ENCODE measurements around the gene DTX1.

The DTX1 gene

GRCh38 chr12:113056381-113056630, 224 bp upstream of the DTX1 start:
- no peak for DNase-seq

DNA sequence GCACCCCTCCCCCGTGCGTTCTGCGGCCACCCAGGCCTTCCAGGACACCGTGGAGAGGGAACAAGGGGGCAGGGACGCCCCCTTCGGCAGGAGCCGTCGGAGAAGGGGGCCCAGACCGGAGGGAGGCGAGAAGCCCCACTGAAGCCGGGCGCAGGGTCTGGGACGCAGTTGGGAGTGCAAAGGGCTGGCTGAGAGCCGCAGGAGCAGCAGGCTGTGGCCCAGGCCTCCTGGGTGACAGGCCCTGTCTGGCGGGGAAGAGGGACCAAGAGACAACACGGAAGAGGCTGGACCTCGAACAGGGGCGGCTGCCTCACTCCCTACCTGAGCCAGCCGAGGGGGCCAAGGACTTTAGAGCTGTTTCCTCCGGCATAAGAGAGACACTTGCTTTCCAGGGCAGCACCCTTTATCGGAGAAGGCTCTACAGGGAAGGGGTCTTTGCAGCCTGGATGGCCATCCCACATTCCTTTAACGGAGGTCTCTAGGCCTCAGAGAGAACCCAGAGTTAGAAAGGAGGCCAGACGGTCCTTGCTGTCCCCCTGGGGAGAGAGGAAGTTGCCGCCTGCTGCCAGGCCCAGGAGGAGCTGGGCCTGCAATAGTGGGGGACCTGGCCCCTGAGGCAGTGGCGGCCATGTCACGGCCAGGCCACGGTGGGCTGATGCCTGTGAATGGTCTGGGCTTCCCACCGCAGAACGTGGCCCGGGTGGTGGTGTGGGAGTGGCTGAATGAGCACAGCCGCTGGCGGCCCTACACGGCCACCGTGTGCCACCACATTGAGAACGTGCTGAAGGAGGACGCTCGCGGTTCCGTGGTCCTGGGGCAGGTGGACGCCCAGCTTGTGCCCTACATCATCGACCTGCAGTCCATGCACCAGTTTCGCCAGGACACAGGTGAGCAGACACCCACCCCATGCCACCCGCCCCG, 1.3 kb downstream of the DTX1 start:
- DNase-seq, result no peak

DNA sequence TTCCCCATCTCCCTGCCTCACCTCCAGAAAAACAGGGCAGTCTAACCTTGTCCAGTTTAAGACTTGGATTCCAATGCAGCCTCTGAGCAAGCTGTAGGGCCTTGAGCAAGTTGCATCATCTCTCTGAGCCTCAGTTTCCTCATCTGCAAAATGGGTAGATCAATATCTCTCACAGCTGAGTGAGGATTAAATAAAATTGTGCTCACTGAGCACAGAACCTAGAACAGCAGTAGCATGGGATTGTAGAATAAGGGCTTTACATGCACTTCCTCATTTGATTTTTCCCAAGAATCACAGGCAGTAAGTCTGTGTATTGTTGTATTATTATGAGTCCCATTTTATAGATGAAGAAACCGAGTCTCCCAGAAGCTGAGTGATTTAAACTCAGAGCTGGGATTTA, 2.0 kb downstream of the DTX1 start:
- DNase-seq, result no peak

GRCh38 chr12:113059071-113059595, 2.6 kb downstream of the DTX1 start:
- DNase-seq, result no peak

GRCh38 chr12:113060336-113060960, 3.9 kb downstream of the DTX1 start:
- no peak for DNase-seq

GRCh38 chr12:113061061-113061694, 4.6 kb downstream of the DTX1 start:
- DNase-seq, result no peak

DNA sequence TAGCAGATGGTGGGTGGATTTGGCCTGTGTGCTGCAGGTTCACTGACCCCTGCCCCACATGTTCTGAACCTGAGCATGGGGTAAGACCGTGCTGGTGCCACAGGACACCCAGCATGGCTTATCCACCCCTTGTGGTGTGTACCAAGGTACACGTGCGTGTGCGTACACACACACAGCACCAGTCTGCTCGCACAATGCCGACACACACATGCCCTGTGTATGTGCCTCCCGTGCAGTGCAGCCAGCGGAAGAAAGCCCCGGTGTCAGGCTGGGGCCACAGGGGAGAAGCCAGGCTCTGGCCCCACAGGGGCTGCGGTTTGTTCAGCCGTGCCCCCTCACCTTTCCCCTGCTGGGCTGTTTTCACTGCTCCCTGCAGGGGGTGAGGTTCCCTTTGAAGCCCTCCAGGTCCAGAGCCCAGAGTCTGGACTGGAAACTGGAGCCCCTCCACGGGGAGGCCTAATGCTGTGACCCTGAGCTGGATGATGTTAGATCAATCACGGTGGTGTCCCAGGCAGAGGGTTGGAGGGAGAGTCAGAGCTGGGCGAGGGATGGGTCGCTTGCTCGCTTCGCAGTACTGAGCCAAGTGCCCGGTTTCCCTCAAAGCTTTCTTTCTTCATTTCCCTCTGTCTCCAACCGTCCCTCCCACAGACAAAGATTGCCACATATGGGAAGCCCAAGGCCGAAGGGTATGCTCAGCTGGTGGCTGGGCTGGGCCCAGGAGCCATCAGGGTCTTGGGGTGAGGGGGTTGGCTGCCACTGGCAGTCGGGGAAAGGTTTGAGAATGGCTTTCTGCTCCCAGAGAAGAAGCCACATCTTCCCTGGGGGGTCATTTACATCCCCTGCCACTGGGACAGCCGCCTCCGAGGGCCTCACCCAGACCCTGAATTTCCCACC, 6.2 kb downstream of the DTX1 start:
- no peak for DNase-seq

GRCh38 chr12:113063396-113064350, 7.1 kb downstream of the DTX1 start:
- DNase-seq, result no peak

DNA sequence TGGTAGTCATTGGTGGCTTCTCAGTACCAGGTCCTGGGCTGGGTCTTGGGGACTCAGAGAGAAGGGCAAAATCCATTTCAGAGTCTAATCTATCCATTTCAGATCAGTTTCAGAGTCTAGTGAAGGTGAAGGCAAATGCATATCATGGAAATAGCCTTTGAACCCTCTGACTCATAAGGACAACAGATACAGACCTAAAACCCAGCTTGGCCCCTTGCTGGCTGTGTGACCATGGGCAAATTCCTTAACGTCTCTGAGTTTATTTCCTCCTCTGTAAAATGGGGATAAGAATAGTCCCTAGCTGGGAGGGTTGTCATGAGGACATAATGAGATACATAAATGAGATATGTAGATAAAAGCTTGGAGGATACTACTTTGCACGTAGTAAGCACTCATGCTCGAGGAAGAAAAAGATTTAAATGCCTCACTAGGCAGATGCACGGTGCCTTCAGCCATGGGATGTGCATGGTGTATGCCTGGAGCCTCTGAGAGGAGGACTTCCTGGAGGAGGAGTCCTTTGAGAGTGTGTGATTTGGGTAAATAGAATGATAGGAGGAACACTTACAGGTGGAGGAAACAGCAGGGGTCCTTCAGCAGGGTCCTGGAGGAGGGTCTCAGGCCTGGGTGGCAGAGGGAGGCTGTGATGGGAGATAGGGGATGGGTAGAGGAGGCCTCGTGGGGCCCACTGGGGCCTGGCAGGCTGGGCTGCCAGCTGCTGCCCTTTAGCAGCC, 8.0 kb downstream of the DTX1 start:
- no peak for DNase-seq

GRCh38 chr12:113065126-113066007, 8.8 kb downstream of the DTX1 start:
- DNase-seq, result peak; percentile 5

GRCh38 chr12:113066813-113067400, 10.4 kb downstream of the DTX1 start:
- DNase-seq, result no peak

- DNase-seq, result no peak
These were observed 11.7 kb downstream of the DTX1 start for GRCh38 chr12:113067987-113068935.

- DNase-seq, result no peak
These were observed 12.6 kb downstream of the DTX1 start for GRCh38 chr12:113069149-113069548.

- no peak for DNase-seq
These were observed 13.2 kb downstream of the DTX1 start for GRCh38 chr12:113069751-113070116.

DNA sequence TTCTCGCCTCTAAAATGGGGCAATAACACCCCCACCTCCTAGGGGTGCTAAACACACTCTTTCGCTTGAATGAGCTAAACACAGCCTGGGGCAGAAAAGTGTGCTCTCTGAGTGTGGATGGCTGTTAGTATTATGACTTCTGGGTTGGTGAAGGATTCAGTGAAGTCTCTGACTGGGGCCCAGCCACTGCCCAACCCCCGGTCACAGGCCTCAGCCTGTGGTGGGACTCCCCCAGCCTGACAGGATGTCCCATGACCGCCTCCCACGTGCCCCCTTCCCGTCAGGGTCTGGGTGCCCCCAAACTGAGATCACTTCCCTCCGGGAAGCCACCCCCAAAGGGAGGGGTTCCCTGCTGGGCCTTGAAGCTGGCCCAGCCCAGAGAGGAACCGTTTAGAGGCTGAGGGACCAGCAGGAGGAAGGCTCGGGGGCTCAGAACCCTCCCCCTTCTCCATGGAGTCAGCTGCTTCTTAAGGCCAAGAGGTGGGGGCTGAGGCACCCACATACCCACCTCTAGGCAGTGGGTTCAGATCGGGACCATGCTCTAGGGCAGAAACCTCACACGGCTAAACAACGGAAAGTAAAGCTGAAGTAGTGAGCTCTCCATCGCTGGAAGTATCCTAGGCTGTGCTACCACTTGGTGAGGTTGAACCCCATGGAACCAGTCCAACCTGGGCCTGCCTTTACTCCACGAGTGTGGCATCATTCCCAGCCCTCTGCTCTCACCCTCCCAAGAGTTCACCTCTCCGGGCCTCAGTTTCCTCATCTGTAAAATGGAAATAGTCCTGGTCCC, 13.8 kb downstream of the DTX1 start:
- no peak for DNase-seq

- no peak for DNase-seq
These were observed 14.9 kb downstream of the DTX1 start for GRCh38 chr12:113071135-113072112.

All from OCI-M1 (cell line).